Cerebellar nuclear complex (tissue), 1 donor: ENCODE measurements around the gene COPS8.

Experiments used
- DNase-seq, 2 experiments: peaks; one replicate each; lab custom pipeline; 2025; lab: John Stamatoyannopoulos, UW

COPS8 gene

GRCh38 chr2:237065071-237065377, 20.7 kb upstream of the COPS8 start:
- DNase-seq: no peak

DNA sequence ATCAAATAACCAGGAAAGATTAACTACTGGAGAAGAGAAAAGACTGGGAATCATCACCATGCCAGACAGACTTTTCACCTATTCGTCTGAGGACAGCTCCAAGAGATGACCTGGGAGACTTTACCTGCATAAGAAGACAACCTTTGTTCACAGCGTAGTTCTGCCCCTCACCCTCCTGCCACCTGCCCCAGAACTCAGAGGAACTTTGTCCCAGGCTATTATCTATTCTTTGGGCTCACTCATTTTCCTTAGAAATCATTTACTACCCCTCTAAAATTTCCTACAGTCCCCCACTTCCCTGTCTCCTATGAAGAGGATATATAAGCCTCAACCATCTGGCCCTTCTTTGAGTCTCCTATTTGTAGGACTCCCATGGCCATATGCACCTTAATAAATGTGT, 19.3 kb upstream of the COPS8 start:
- no peak for DNase-seq

GRCh38 chr2:237068005-237068576, 17.6 kb upstream of the COPS8 start:
- no peak for DNase-seq

DNA sequence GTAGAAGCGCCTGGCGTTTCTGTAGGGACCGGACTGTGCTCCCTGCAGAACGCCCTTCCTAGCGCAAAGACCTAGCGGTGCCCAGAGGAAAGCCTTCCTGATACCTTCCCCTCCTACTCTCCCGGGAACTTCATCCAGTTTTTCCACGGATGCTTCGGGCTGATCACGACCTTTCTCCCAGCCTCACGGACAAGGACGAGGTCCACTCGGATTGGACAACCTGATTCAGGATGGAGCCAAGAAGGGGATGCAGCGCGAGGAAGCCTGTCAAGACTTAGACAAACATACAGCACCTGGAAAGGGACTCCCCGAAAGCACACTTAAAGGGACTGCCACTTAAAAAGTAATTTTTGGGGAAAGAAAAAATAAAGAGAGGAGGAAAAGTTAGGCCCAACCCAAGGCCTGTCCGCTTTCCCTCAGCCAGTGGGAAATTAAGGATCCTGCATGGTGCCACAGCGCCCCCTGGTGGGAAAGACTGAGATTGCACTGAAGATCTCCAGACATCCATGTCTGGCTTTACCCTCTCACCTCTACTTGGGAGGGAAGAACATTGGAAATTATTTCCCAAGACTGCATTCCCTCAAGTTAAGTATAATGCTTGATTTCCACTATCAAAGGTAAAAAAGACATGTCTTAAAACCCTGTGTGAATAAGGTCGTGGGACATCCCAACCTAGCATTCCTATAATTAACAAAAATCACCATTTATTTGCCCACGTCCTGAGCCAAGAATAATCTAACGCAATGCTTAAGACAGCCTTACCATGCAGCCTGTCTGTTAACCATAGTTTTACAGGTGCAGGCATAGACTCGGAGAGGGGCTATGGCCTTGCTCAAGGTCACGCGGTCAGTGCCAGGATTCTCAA, 13.4 kb upstream of the COPS8 start:
- no peak for DNase-seq

- DNase-seq: no peak
Measured at GRCh38 chr2:237073552-237073951, 12.1 kb upstream of the COPS8 start.

DNA sequence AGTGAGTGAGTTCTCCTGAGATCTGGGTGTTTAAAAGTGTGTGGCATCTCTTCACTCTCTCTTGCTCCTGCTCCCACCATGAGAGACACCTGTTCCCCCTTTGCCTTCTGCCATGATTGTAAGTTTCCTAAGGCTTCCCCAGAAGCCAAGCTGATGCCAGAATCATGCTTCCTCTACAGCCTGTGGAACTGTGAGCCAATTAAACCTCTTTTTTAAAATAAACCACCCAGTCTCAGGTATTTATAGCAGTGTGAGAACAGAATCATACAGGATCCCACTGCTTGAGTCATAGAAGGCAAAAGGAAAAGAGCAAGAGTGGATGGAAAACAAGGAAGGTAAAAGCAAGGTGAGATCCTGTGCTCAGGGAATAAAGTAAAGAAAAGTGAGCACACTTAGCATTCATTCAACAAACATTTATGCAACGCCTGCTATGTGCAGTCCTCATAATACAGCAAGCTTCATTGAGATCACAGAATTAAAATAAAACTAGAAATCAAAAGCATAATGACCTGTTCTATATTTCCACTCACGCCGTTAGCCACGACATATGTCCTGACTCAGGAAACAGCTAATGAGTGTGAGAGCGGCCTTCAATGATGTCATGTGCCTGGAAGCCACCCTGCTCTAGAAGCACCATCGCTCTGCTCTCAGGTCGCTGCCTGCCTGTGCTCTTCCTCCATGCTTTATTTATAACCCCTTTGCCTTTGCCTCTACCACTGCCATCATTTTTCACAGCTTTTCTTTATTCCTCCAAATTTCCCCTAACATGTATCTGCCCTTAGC, 11.3 kb upstream of the COPS8 start:
- DNase-seq: no peak

GRCh38 chr2:237075749-237076599, 9.7 kb upstream of the COPS8 start:
- DNase-seq: no peak

GRCh38 chr2:237081596-237081995, 4.1 kb upstream of the COPS8 start:
- DNase-seq: no peak

- DNase-seq: no peak
Measured at GRCh38 chr2:237083026-237083425, 2.7 kb upstream of the COPS8 start.

GRCh38 chr2:237084444-237084843, 1.2 kb upstream of the COPS8 start:
- DNase-seq: no peak

DNA sequence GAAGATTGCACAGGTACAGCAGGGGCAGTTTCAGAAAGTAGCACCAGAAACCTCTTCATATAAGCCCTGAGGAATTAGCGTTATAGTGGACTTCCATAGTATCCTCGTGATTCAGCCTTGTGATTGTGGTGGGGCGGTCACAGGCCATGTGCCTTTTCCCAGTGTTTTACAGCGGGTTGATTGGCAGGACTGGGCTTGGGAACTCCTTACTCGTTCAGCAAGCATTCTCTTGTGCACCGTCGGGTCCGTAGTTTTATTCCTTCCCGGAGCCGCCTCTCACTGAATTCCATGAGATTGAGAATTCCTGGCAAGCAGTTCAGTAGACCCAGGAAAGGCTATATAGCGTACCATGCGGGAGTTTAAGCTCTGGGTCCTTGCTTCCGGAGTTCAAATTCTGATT, 5.2 kb downstream of the COPS8 start:
- no peak for DNase-seq

- DNase-seq: no peak
Measured at GRCh38 chr2:237091779-237092436, 6.2 kb downstream of the COPS8 start.

GRCh38 chr2:237092506-237092905, 6.8 kb downstream of the COPS8 start:
- DNase-seq: no peak

DNA sequence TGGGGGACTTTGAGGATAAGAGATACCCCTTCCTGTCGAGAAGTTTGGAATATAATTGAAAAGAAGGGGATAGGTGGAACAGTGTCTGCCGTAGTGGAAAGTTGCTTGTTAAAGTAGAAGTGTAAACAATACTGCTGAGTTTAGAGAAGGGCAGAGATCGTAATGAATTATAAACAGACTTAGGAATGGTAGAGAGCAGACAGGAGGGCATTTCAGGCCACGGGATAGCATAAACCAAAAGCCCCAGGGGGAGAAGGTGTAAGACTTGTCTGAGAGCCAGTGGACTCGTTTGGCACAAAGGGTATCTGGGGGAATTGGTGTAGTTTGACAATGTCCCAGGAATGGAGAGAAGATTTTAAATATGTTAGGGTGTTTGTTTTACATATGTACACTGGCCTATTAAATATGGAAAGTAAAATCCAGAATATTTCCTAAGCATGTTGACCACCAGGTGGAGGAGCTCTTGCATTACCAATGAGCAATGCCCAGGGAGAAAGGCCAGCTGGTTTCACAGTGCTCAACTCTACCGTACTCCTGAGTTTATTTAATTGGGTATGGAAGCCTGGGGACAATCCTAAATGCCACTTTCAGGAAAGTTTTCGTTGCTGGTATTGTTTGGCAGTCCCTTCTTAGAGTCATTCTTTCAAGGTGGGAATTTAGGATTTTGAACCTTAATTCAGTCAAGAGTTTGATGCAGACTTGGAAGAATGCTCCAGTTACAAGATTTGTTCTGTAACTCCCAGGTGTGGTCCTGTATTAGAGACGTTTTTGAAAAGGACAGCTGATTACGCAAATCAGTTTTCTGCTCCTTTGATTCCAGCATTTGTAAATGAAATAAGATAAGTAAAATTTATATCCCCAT, 7.5 kb downstream of the COPS8 start:
- DNase-seq: no peak

GRCh38 chr2:237096201-237096600, 10.5 kb downstream of the COPS8 start:
- DNase-seq: no peak

DNA sequence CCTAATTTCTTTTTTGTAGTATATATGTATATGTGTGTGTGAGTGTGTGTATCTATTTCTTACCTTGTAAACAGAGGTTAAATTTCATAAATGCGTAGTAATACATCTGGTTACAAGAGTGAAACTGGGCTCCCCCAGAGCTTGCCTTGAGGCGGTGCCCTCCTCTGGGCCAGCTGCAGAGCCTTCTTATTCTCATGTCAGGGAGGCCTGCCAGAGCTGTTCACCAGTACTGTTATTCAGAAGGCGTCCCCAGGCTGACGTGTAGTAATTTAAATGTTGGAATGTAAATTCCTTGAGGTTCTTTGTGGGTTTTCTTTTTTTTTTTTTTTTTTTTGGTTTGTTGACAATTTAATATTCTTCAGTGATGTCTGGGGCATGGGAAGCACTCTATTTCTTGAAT, 11.2 kb downstream of the COPS8 start:
- no peak for DNase-seq

GRCh38 chr2:237097326-237097910, 11.7 kb downstream of the COPS8 start:
- DNase-seq: no peak

DNA sequence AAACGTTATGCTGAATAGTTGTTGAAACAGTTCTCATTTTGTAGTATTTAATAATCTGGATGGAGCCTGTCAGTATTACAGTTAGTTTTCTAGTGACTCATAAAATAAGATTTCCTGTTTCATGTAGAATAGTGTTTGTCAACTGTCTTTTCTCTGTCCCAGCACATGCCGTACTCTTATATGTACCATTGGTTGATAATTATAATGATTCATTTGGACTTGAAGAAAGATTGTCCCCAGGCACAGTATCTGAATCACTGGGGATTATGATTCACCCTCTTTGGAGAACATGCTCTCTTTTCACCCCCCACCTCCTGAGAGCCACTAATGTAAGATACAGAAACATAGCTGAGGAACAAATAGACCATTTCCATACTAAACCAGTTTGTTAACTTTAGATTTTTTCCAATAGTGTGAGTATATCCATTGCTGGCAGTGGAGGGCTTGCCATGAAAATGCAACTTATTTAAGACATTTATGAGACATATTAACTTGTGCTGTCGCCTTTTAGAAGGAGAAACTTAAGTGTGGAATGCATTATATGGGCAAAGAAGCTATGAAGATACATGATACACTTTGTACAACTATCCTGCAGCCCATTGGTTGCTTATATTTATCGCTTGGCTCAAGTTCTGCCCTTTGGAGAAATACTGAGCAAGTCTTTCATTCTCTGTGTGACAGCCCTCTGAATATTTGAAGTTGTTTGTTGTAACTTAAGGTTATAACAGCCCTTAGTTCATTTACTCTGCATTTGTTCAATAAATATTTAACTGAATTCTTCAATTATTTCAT, 12.4 kb downstream of the COPS8 start:
- DNase-seq: no peak

DNA sequence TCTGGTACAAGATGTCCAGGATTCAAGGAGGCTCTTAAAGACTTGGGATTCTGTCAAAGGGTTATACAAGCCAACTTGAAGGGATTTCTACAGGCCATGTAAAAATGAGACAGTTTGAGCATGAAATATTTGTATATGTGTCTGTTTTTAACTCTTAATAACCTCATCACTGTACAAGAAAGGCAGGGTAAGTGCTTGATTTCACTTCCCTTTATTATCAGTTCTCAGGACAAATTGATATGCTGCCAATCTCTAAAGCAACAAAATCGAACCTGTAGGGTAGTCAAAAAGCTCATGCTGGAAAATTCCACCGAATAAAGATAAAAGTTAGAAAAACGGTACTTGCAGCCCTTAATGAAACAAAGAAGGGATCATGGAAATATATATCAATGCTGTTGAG, 14.1 kb downstream of the COPS8 start:
- no peak for DNase-seq
